Erythroblast (primary cell): Measurements from ENCODE around the gene VASN.

Experiments used
- GATA1 ChIP-seq: IDR thresholded peaks from 2 replicates; pipeline ENCODE4 v1.6.1; 2011; ENCODE audit warnings: low read depth, mild to moderate bottlenecking, control low read depth, low read length, moderate library complexity
- POLR2A ChIP-seq: IDR thresholded peaks from 2 replicates; pipeline ENCODE4 v1.6.1; 2011; ENCODE audit warnings: mild to moderate bottlenecking, low read length

DNA sequence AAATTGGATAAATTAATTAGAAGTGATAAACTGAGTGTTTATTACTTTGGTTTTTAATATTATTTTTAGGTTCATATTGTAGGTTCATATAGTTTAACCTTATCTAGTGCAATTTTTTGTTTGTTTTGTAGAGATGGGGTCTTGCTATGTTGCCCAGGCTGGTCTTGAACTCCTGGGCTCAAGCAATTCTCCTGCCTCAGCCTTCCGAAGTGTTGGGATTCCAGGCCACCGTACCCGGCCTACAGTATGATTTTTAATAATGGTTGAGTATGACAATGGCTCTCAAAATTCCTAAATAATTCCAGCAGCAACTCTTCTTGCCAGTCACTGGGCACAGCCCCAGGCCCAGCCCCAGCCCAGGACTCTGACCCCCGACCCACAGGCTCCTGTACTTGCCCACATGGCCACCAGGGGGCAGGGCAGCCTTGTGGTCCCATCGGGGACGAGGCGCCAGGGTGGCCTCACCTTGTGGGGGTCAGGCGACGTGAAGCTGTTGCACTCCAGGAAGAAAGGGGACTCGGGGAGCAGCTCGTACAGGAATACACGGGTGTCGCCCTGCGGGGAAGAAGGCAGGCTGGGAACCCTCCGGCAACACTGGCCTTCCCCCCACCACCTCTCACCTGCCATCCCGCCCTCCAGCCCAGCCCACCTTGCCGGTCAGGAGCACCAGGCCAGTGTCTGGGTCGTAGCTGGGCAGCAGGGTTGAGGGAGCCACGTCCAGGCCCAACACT is 12.7 kb upstream of the VASN start:
- TF ChIP-seq POLR2A (no peak), GATA1 (no peak)
